ENCODE measurements around the gene UBE2C.
A peak's percentile ranks its signal among the peaks of the same experiment; 100 is the strongest.

The UBE2C gene

GRCh38 chr20:45848421-45848820, 36.0 kb downstream of the UBE2C start:
- no peaks in the 10 kb centered on the region for H3K9me3 Mint-ChIP-seq
- H3K27ac Mint-ChIP-seq, result no peak overlapping the region
- H3K27me3 Mint-ChIP-seq (ENCODE audit: low read depth, poor library complexity), result no peaks in the 10 kb centered on the region
- H3K4me1 Mint-ChIP-seq, result peaks cover 4% of the 10 kb centered on the region
- peaks cover 30% of the 10 kb centered on the region for H3K36me3 Mint-ChIP-seq (ENCODE audit: low read depth)
- H3K4me3 Mint-ChIP-seq, result no peak overlapping the region
- TF ChIP-seq CTCF (IDR thresholded peaks at IDR 0.05), result no peak
- no peak for DNase-seq

- peaks cover 32% of the 10 kb centered on the region for H3K36me3 Mint-ChIP-seq (ENCODE audit: low read depth)
- peaks cover 4% of the 10 kb centered on the region for H3K4me1 Mint-ChIP-seq
- H3K9me3 Mint-ChIP-seq, result no peaks in the 10 kb centered on the region
- no peaks in the 10 kb centered on the region for H3K27me3 Mint-ChIP-seq (ENCODE audit: low read depth, poor library complexity)
- H3K27ac Mint-ChIP-seq, result no peak overlapping the region
- DNase-seq, result no peak
- no peak for TF ChIP-seq CTCF (IDR thresholded peaks at IDR 0.05)
- H3K4me3 Mint-ChIP-seq, result no peak overlapping the region
These were observed 36.6 kb downstream of the UBE2C start for GRCh38 chr20:45848969-45849582.

- no peak overlapping the region for H3K27ac Mint-ChIP-seq
- H3K27me3 Mint-ChIP-seq (ENCODE audit: low read depth, poor library complexity), result no peaks in the 10 kb centered on the region
- no peak overlapping the region for H3K4me3 Mint-ChIP-seq
- peaks cover 14% of the 10 kb centered on the region for H3K4me1 Mint-ChIP-seq
- no peak for TF ChIP-seq CTCF (IDR thresholded peaks at IDR 0.05)
- no peaks in the 10 kb centered on the region for H3K9me3 Mint-ChIP-seq
- H3K36me3 Mint-ChIP-seq (ENCODE audit: low read depth), result peaks cover 34% of the 10 kb centered on the region
- DNase-seq, result no peak
These were observed 37.8 kb downstream of the UBE2C start for GRCh38 chr20:45850238-45850637.

GRCh38 chr20:45850926-45851325, 38.5 kb downstream of the UBE2C start:
- Mint-ChIP-seq H3K9me3 (no peaks in the 10 kb centered on the region), H3K4me1 (peaks cover 16% of the 10 kb centered on the region), H3K36me3 (ENCODE audit: low read depth) (peaks cover 34% of the 10 kb centered on the region), H3K4me3 (no peak overlapping the region), H3K27ac (no peak overlapping the region), H3K27me3 (ENCODE audit: low read depth, poor library complexity) (no peaks in the 10 kb centered on the region)
- TF ChIP-seq CTCF (IDR thresholded peaks at IDR 0.05), result no peak
- DNase-seq, result no peak

- no peak for TF ChIP-seq CTCF (IDR thresholded peaks at IDR 0.05)
- Mint-ChIP-seq H3K9me3 (no peaks in the 10 kb centered on the region), H3K27ac (no peak overlapping the region), H3K4me1 (peaks cover 21% of the 10 kb centered on the region), H3K4me3 (no peak overlapping the region), H3K27me3 (ENCODE audit: low read depth, poor library complexity) (no peaks in the 10 kb centered on the region), H3K36me3 (ENCODE audit: low read depth) (peaks cover 29% of the 10 kb centered on the region)
- DNase-seq, result no peak
These were observed 39.1 kb downstream of the UBE2C start for GRCh38 chr20:45851501-45851900.

GRCh38 chr20:45852326-45852725, 39.9 kb downstream of the UBE2C start:
- DNase-seq, result no peak
- no peak for TF ChIP-seq CTCF (IDR thresholded peaks at IDR 0.05)
- no peak overlapping the region for H3K4me3 Mint-ChIP-seq
- peak overlapping the region; percentile 59 for H3K27ac Mint-ChIP-seq
- H3K4me1 Mint-ChIP-seq, result peaks cover 25% of the 10 kb centered on the region
- H3K9me3 Mint-ChIP-seq, result no peaks in the 10 kb centered on the region
- H3K27me3 Mint-ChIP-seq (ENCODE audit: low read depth, poor library complexity), result no peaks in the 10 kb centered on the region
- peaks cover 28% of the 10 kb centered on the region for H3K36me3 Mint-ChIP-seq (ENCODE audit: low read depth)

Measured in nephron progenitor cell (in vitro differentiated cells).